ENCODE data around the gene ADGRG6.
A peak's percentile ranks its signal among the peaks of the same experiment; 100 is the strongest.

The ADGRG6 gene

GRCh38 chr6:142474531-142475289, 172.9 kb downstream of the ADGRG6 start:
- no peaks in the 10 kb centered on the region for H3K36me3 ChIP-seq (ENCODE audit: control insufficient read depth, insufficient read depth, low read length)
- peak; percentile 20 for DNase-seq (ENCODE audit: extremely low read depth, insufficient read length)
- TF ChIP-seq CTCF (IDR thresholded peaks at IDR 0.05; ENCODE audit: insufficient read depth, low read length, poor library complexity, severe bottlenecking) = peak; percentile 49
- no peak overlapping the region for H3K4me3 ChIP-seq (replicated peaks; ENCODE audit: low read depth, low read length)
- no peaks in the 10 kb centered on the region for H3K27me3 ChIP-seq (replicated peaks; ENCODE audit: control insufficient read depth, insufficient read depth, low read length)

DNA sequence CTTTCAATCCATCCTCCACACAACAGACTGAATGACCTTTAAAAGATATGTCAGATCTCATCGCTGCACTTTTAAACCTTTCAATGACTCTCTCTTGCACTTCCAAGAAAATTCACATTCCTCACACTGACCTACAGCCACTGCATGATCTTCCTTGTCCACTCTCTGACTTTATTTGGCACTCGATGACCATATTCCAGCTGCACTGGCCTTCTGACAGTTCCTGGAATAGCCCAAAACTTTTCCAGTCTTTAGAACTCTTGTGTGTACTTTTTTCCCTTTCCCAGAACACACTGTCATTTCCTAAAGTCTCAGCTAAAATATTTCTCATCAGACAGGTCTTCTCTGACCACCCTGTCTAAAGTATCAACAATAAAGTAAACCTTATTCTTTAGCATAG, 174.6 kb downstream of the ADGRG6 start:
- no peak for TF ChIP-seq CTCF (IDR thresholded peaks at IDR 0.05; ENCODE audit: insufficient read depth, low read length, poor library complexity, severe bottlenecking)
- Histone ChIP-seq H3K4me3 (replicated peaks; ENCODE audit: low read depth, low read length) (no peak overlapping the region), H3K36me3 (ENCODE audit: control insufficient read depth, insufficient read depth, low read length) (no peaks in the 10 kb centered on the region), H3K27me3 (replicated peaks; ENCODE audit: control insufficient read depth, insufficient read depth, low read length) (no peaks in the 10 kb centered on the region)
- DNase-seq (ENCODE audit: extremely low read depth, insufficient read length) = no peak

DNA sequence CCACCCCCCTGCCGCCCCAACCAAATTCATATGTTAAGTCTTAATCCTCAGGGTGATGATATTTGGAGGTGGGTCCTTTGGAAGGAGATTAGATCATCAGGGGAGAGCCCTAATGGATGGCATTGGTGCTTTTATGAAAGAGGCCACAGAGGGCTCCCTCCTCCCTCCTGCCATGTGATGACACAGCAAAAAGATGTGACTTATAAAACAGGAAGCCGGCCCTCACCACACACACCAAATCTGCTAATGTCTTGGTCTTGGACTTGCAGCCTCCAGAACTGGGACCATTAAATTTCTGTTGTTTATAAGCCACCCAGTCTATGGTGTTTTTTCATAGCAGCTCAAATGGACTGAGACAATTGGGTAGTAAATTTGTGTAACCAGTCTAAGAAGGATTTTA, 176.3 kb downstream of the ADGRG6 start:
- no peak for DNase-seq (ENCODE audit: extremely low read depth, insufficient read length)
- no peaks in the 10 kb centered on the region for H3K27me3 ChIP-seq (replicated peaks; ENCODE audit: control insufficient read depth, insufficient read depth, low read length)
- TF ChIP-seq CTCF (IDR thresholded peaks at IDR 0.05; ENCODE audit: insufficient read depth, low read length, poor library complexity, severe bottlenecking) = no peak
- H3K4me3 ChIP-seq (replicated peaks; ENCODE audit: low read depth, low read length) = no peak overlapping the region
- H3K36me3 ChIP-seq (ENCODE audit: control insufficient read depth, insufficient read depth, low read length) = no peaks in the 10 kb centered on the region

- no peak for DNase-seq (ENCODE audit: extremely low read depth, insufficient read length)
- Histone ChIP-seq H3K4me3 (replicated peaks; ENCODE audit: low read depth, low read length) (no peak overlapping the region), H3K27me3 (replicated peaks; ENCODE audit: control insufficient read depth, insufficient read depth, low read length) (no peaks in the 10 kb centered on the region), H3K36me3 (ENCODE audit: control insufficient read depth, insufficient read depth, low read length) (no peaks in the 10 kb centered on the region)
- TF ChIP-seq CTCF (IDR thresholded peaks at IDR 0.05; ENCODE audit: insufficient read depth, low read length, poor library complexity, severe bottlenecking) = no peak
Observed at GRCh38 chr6:142481466-142481865, 179.7 kb downstream of the ADGRG6 start.

DNA sequence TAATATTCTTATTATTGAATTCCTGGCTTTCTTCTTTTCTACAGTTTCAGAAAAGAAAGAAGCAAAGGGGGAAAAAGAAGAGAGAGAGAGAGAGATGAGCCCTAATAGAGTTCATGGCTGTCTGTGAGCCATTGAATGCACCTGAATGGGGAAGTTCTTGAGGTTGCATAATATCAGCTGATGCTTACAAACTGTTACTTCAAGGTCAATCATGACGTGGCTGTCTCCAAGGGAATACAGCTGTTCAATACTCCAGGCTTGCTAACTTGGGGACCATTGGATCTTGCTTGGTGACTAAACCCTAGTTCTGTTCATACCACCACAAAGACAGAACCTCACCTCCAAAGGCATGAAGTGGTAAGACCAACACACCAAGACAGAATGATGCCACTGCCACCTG, 180.4 kb downstream of the ADGRG6 start:
- H3K27me3 ChIP-seq (replicated peaks; ENCODE audit: control insufficient read depth, insufficient read depth, low read length) = no peaks in the 10 kb centered on the region
- H3K36me3 ChIP-seq (ENCODE audit: control insufficient read depth, insufficient read depth, low read length) = no peaks in the 10 kb centered on the region
- TF ChIP-seq CTCF (IDR thresholded peaks at IDR 0.05; ENCODE audit: insufficient read depth, low read length, poor library complexity, severe bottlenecking) = no peak
- no peak overlapping the region for H3K4me3 ChIP-seq (replicated peaks; ENCODE audit: low read depth, low read length)
- DNase-seq (ENCODE audit: extremely low read depth, insufficient read length) = no peak

DNA sequence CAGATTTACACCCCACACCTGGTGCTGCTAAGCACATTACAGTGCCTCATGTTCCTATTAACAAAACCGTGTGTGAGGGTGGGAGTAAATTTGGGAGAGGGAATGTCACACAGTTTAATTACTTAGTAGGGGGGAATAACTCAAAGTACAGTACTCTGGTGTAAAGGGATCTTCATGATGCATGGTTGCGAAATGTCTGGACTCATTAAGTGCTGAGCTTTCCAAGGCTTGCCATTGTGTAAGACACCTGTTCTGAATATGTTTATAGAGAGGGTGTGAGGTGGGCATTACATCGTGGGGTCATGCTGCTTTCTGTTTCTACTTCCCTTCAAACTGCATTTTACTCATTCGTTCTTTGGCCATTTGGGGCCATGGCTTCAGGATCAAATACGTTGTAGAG, 181.2 kb downstream of the ADGRG6 start:
- TF ChIP-seq CTCF (IDR thresholded peaks at IDR 0.05; ENCODE audit: insufficient read depth, low read length, poor library complexity, severe bottlenecking) = no peak
- no peak for DNase-seq (ENCODE audit: extremely low read depth, insufficient read length)

More for the DNA sequence above, 181.2 kb downstream of the ADGRG6 start:
- Histone ChIP-seq H3K4me3 (replicated peaks; ENCODE audit: low read depth, low read length) (no peak overlapping the region), H3K27me3 (replicated peaks; ENCODE audit: control insufficient read depth, insufficient read depth, low read length) (no peaks in the 10 kb centered on the region), H3K36me3 (ENCODE audit: control insufficient read depth, insufficient read depth, low read length) (no peaks in the 10 kb centered on the region)

Measured in GM06990 (cell line).